Measurements from ENCODE around the gene CRB1. TPM values are rescaled to one million over a fixed set of nuclear protein-coding genes. Genes with fewer than 3 reads are reported as not detected.

Gene CRB1
- total and polyA plus RNA-seq, 12 donors: 0.04 to 1.5 (median 0.42) TPM; not detected in 2

- Histone ChIP-seq H3K4me3 (no peak overlapping the region), H3K27ac (no peak overlapping the region), H3K27me3 (no peaks in the 10 kb centered on the region), H3K36me3 (no peaks in the 10 kb centered on the region), H3K4me1 (no peaks in the 10 kb centered on the region), H3K9me3 (no peaks in the 10 kb centered on the region)
- 38 to 42% methylated on average over 1 of the region's 1 CpG for WGBS, 2 donors
- DNase-seq: no peak
- ATAC-seq: no peak
- no peak for TF ChIP-seq CTCF (IDR thresholded peaks at IDR 0.05)
- intact Hi-C loops (cut with DNase I): no loop called here
Observed at GRCh38 chr1:197254866-197255265, 13.2 kb upstream of the CRB1 start.

GRCh38 chr1:197264936-197265567, 3.0 kb upstream of the CRB1 start:
- H3K4me3 ChIP-seq: no peak overlapping the region
- no peak overlapping the region for H3K27ac ChIP-seq
- WGBS, 2 donors: 92 to 97% methylated on average over 1 of the region's 1 CpG
- no peaks in the 10 kb centered on the region for H3K27me3 ChIP-seq
- TF ChIP-seq CTCF (IDR thresholded peaks at IDR 0.05): no peak
- H3K9me3 ChIP-seq: no peaks in the 10 kb centered on the region
- H3K36me3 ChIP-seq: no peaks in the 10 kb centered on the region
- no peak for ATAC-seq
- no peak for DNase-seq
- no peaks in the 10 kb centered on the region for H3K4me1 ChIP-seq
- intact Hi-C loops (cut with DNase I): no loop called here

- no peak overlapping the region for H3K4me3 ChIP-seq
- H3K27ac ChIP-seq: no peak overlapping the region
- H3K4me1 ChIP-seq: no peaks in the 10 kb centered on the region
- no peak for TF ChIP-seq CTCF (IDR thresholded peaks at IDR 0.05)
- ATAC-seq: peak in 7 of 8 donors; percentile 46 to 84 (median 61)
- intact Hi-C loops (cut with DNase I): no loop called here
- 16 to 24% methylated on average over 6 of the region's 6 CpGs for WGBS, 2 donors
- no peaks in the 10 kb centered on the region for H3K36me3 ChIP-seq
- DNase-seq: peak in 1 of 2 donors; percentile 4
- no peaks in the 10 kb centered on the region for H3K9me3 ChIP-seq
- no peaks in the 10 kb centered on the region for H3K27me3 ChIP-seq
Observed at GRCh38 chr1:197269053-197269452, 1.0 kb downstream of the CRB1 start.

- H3K4me1 ChIP-seq: no peaks in the 10 kb centered on the region
- H3K4me3 ChIP-seq: no peak overlapping the region
- H3K27me3 ChIP-seq: no peaks in the 10 kb centered on the region
- H3K27ac ChIP-seq: no peak overlapping the region
- H3K9me3 ChIP-seq: no peaks in the 10 kb centered on the region
- DNase-seq: no peak
- intact Hi-C loops (cut with DNase I): no loop called here
- H3K36me3 ChIP-seq: no peaks in the 10 kb centered on the region
- no peak for TF ChIP-seq CTCF (IDR thresholded peaks at IDR 0.05)
- ATAC-seq: no peak
Observed at GRCh38 chr1:197272791-197273190, 4.7 kb downstream of the CRB1 start.

All from heart right ventricle (tissue), 16 donors.